HG02973 (cell line): ENCODE data around the gene HTR3A.
"Not testable (repeated sequence)": the region's sequence is repeated elsewhere in the genome, so short reads cannot be mapped to it uniquely, and the experiment has no call there.

Experiments
- ATAC-seq: cut with Tn5 transposase; IDR thresholded peaks from one replicate; pipeline ENCODE4 v1.9.1; 2021; ENCODE audit warnings: moderate library complexity; ENCODE audit not compliant: unreplicated experiment

HTR3A gene

GRCh38 chr11:113974741-113975470 is at the start of gene HTR3A:
HTR3A (plus strand) TSS chr11:113975108; CDS start chr11:113975326, 218 bp downstream.
- no peak for ATAC-seq

- no peak for ATAC-seq
Observed at GRCh38 chr11:113926273-113927197, 48.4 kb upstream of the HTR3A start.

- no peak for ATAC-seq
Observed at GRCh38 chr11:113928311-113928710, 46.6 kb upstream of the HTR3A start.

- ATAC-seq: no peak
Observed at GRCh38 chr11:113932788-113933187, 42.1 kb upstream of the HTR3A start.

GRCh38 chr11:113934193-113934592 is 40.7 kb upstream of the HTR3A start:
- not testable (repeated sequence) for ATAC-seq

DNA sequence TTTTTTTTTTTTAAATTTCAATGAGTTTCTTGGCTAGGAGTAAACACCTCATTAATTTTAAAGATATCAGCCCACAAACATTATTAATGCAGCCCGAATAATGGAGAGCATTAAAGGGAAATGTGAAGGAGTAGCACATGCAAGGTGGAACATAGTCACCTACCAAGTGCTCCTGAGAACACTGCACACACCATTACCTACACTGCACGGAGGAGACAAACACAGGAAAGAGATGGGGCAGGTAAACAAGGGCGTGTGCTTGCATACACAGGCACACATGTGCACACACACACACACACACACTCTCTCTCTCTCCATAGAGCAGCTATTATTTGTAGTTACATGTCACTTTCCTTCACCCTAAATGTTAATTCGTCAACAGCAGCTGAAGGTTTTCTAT is 40.1 kb upstream of the HTR3A start:
- ATAC-seq: no peak

GRCh38 chr11:113935858-113936257 is 39.0 kb upstream of the HTR3A start:
- ATAC-seq: no peak

GRCh38 chr11:113937918-113938317 is 37.0 kb upstream of the HTR3A start:
- ATAC-seq: no peak

GRCh38 chr11:113942256-113942655 is 32.7 kb upstream of the HTR3A start:
- no peak for ATAC-seq

DNA sequence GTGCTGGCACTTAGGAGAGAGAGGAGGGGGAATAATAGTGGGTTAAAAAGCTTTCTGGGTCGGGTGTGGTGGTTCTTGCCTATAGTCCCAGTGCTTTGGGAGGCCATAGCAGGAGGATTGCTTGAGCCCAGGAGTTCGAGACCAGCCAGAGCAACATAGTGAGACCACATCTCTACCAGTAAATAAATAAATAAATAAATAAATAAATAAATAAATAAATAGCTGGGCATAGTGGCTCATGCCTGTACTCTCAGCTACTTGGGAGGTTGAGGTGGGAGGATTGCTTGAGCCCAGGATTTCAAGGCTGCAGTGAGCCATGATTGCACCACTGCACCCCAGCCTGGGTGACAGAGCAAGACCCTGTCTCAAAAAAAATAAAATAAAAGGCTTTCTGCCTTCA is 28.7 kb upstream of the HTR3A start:
- ATAC-seq: not testable (repeated sequence)

GRCh38 chr11:113947994-113948393 is 26.9 kb upstream of the HTR3A start:
- no peak for ATAC-seq

DNA sequence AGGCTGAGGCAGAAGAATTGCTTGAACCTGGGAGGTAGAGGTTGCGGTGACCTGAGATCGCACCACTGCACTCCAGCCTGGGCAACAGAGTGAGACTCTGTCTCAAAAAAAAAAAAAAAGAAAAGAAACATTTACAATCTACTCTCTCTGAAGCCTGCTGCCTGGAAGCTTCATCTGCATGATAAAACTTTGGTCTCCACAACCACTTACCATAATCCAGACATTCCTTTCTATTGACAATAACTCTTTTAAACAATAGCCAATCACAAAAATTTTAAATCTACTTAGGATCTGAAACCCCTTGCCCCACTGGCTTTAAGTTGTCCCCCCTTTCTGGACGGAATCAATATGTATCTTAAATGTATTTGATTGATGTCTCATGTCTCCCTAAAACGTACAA is 25.0 kb upstream of the HTR3A start:
- no peak for ATAC-seq

GRCh38 chr11:113951537-113951936 is 23.4 kb upstream of the HTR3A start:
- ATAC-seq: no peak

DNA sequence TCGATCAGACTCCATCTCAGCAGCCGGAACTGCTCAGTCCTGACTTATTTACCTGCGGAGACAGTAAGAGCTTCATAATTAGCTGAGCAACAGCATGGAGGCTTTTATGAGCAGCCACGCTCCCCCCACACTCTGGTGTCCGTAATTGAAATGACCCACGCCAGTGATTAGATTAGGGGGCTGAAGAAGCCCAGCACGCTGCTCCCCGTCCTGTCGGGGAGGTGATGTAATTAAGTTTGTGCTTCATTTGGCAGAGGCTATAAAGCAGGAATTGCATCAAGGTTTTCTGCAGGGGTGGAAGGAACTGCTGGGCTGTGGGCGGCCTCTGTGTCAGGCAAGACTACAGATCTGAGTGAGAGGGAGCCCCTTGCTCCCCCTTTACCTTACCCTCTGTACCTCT is 22.8 kb upstream of the HTR3A start:
- ATAC-seq: no peak

DNA sequence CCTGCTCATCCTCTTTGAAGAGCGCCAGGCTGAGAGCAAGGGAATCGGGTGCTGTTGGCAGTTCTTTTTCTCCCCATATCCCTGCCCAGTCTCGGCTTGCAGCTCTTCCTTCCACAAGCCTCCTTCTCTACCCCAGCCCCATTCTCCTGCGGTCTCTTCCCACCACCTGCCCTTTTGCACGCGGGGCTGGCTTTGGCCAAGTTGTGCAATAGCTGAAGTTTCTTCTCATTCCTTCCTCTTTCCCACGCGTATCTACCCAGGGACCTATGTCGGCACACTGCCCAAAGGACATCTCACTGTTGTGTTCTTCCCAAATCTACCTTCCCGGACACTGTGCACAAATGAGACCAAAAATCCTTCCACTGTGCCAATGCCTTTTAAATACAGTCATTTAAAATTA is 22.3 kb upstream of the HTR3A start:
- ATAC-seq: no peak

- ATAC-seq: no peak
Observed at GRCh38 chr11:113954235-113954634, 20.7 kb upstream of the HTR3A start.

GRCh38 chr11:113956986-113957385 is 17.9 kb upstream of the HTR3A start:
- no peak for ATAC-seq

DNA sequence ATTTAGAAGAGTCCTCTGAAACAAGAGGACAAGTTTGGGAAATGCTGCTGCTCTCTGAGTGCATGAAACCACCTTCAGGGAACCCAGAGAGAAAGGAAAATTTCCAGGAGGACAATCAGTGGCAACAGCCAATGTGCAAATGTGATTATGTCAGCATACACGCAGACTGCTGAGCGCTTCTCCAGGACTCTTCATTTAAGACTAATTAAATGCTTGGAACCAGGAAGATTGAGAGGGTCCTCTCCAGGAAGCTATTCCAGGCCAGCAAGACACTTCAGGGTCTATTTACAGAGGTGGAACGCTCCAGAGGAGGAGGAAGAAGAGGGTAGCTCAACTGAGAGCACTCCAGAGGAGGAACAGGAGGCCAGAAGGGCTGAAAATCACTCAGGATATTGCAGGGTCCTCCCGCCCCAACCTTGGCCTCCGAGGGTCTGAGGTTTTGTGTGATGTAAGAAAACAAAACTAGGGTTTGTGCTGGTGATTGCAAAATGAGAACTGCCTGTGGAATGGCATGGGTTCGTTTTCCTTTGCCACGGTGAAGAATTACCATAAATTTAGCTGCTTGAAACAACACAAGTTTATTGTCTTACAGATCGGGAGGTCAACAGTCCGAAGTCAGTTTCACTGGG is 14.1 kb upstream of the HTR3A start:
- ATAC-seq: no peak

GRCh38 chr11:113967361-113967760 is 7.5 kb upstream of the HTR3A start:
- ATAC-seq: no peak

DNA sequence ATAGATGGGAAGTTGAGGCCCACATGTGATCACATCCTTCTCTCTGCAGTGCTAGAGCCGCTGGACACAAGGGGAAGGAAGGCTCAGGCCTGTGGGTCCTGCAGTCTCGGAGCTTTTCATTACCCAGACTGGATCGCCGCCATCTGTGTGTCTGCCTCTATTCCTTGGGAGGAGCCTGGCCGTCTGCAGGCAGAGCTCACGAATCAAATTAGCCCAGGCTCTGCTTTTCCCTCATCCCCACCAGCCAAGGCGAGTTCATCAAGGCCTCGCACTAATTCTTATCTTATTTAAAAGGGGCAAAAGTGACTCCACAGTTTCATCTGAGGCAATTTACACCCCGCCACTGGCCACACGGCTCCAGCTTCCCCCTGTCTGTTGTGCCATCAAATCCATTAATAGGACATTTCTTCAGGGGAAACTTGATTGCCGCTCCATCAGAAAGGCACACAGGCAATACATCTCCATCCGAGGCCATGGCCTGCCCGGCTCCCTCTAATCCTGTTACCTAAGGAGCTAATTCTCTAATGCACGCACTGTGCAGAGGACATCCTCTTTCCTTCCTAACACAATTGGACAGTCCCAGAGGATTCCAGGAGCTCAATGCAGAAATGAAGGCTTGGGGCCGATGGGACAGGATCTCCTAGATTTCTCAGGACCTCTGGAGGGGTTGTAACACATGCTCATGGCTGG is 3.3 kb upstream of the HTR3A start:
- no peak for ATAC-seq

- no peak for ATAC-seq
Observed at GRCh38 chr11:113977071-113977490, 2.2 kb downstream of the HTR3A start.
